Transverse colon (tissue), 4 donors: ENCODE results near the gene RUNX1. TPM values are rescaled to one million over a fixed set of nuclear protein-coding genes. Genes with fewer than 3 reads are reported as not detected.
A peak's percentile ranks its signal among the peaks of the same experiment; 100 is the strongest.

Source experiments
- DNase-seq: peaks from one replicate; pipeline ENCODE4 v3.0.0-alpha.2; 2019
- H3K27ac ChIP-seq, 4 donors: fragments of 200-600 bp; sonication (generic); 2 replicates each; pipeline ENCODE4 v1.5.1; 2016 to 2018; ENCODE audit warnings: inconsistent platforms in 4 of 4
- H3K27me3 ChIP-seq: fragments of 200-600 bp; sonication (generic); 2 replicates; pipeline ENCODE4 v1.5.1; 2017; ENCODE audit warnings: inconsistent platforms
- H3K36me3 ChIP-seq, 4 donors: fragments of 200-600 bp; sonication (generic); 2 replicates each; pipeline ENCODE4 v1.5.1; 2017 to 2019; ENCODE audit warnings: inconsistent platforms in 4 of 4
- H3K4me1 ChIP-seq, 4 donors: fragments of 200-600 bp; sonication (generic); 2 replicates each; pipeline ENCODE4 v1.5.1; 2017 to 2020; ENCODE audit warnings: inconsistent platforms in 4 of 4
- H3K4me3 ChIP-seq, 4 donors: fragments of 200-600 bp; sonication (generic); 1 replicate in 1 of 4; 2 replicates in 3 of 4; pipeline versions ENCODE4 v1.5.1 to v1.6.1; 2017 to 2019; ENCODE audit warnings: inconsistent platforms in 4 of 4
- H3K9me3 ChIP-seq, 2 donors: fragments of 200-600 bp; sonication (generic); 2 replicates each; pipeline ENCODE4 v1.5.1; 2017 to 2019; ENCODE audit warnings: inconsistent platforms in 2 of 2
- CTCF ChIP-seq, 5 experiments: fragments of 200-600 bp in 3 of 5; fragments of 450-650 bp in 2 of 5; sonication (generic) in 3 of 5; IDR thresholded peaks; 1 replicate in 2 of 5; 2 replicates in 3 of 5; pipeline ENCODE4 v1.5.1; 2016 to 2017; ENCODE audit warnings: antibody characterized with exemption in 5 of 5, inconsistent platforms in 3 of 5, mild to moderate bottlenecking in 2 of 5, moderate library complexity in 1 of 5
- EP300 ChIP-seq: sonication (generic); formaldehyde crosslinking; IDR thresholded peaks from one replicate; pipeline ENCODE4 v1.6.1; 2017; ENCODE audit warnings: antibody characterized with exemption, low read depth
- POLR2A ChIP-seq: fragments of 450-650 bp; IDR thresholded peaks from one replicate; pipeline ENCODE4 v1.6.1; 2016; ENCODE audit warnings: antibody characterized with exemption, mild to moderate bottlenecking, moderate library complexity
- POLR2AphosphoS5 ChIP-seq, 3 donors: sonication (generic); formaldehyde crosslinking; IDR thresholded peaks; one replicate each; pipeline ENCODE4 v1.6.1; 2016; ENCODE audit warnings: antibody characterized with exemption in 3 of 3
- WGBS, 2 donors: methylation state at CpG; one replicate each; pipeline ENCODE4 v1.1.5; 2018; ENCODE audit warnings: low coverage in 1 of 2; 5-methylcytosine and 5-hydroxymethylcytosine counted together
- in situ Hi-C, 4 donors: fragments of 200-750 bp; cut with MboI; loops; one replicate each; pipeline versions ENCODE4 v1.15.0 to v1.15.1; 2017; ENCODE audit warnings: low sequenced_read_pairs in 3 of 4, low pct_ligation_motif_present in 1 of 4, low pct_unique_long_range_greater_than_20kb in 1 of 4
- intact Hi-C: fragments of 100-400 bp; cut with DNase I; formaldehyde crosslinking; loops from one replicate; pipeline ENCODE4 v1.15.1; 2023; ENCODE audit warnings: low total_unique reads
- total RNA-seq, 4 donors: library from RNA; depleted of rRNA; stranded (reverse); fragments of >200 nt; gene quantifications; one replicate each; pipeline ENCODE4 v1.1.0, GENCODE V29; 2016

Gene RUNX1
- total RNA-seq, 4 donors from 2014 or later = 8.3 to 60.1 (median 34.7) TPM

- Histone ChIP-seq H3K4me1 (peaks cover 15 to 35% (median 22%) of the 10 kb centered on the region in 4 donors), H3K36me3 (no peaks in the 10 kb centered on the region), H3K27me3 (no peaks in the 10 kb centered on the region), H3K4me3 (no peak overlapping the region), H3K9me3 (no peaks in the 10 kb centered on the region), H3K27ac (peak overlapping the region; percentile 36 to 74 (median 68))
- in situ Hi-C loops (loop anchor here in 1 of 4 donors (25.0 kb wide), 1 partner anchor 134 kb away; no protein-coding TSS in a partner anchor), intact Hi-C loops (loop anchor here (5.0 kb wide), 1 partner anchor 269 kb away; no protein-coding TSS in a partner anchor)
- no peak for DNase-seq
- TF ChIP-seq EP300 = no peak
- TF ChIP-seq POLR2AphosphoS5 (IDR thresholded peaks at IDR 0.05) = peak in 2 of 3 donors; percentile 31 to 57
- 76 to 80% methylated on average over 4 to 11 of the region's 11 CpGs for WGBS, 2 donors
Observed at GRCh38 chr21:35053356-35054096, 4.4 kb upstream of the RUNX1 start.

GRCh38 chr21:35052801-35053200 lies 3.7 kb upstream of the RUNX1 start:
- no peaks in the 10 kb centered on the region for H3K36me3 ChIP-seq
- no peak for DNase-seq
- WGBS, 2 donors = 86 to 87% methylated on average over 2 to 3 of the region's 3 CpGs
- peaks cover 15 to 39% (median 23%) of the 10 kb centered on the region in 4 donors for H3K4me1 ChIP-seq
- no peaks in the 10 kb centered on the region for H3K27me3 ChIP-seq
- no peak overlapping the region for H3K4me3 ChIP-seq
- TF ChIP-seq POLR2A = no peak
- no peak for TF ChIP-seq EP300
- TF ChIP-seq POLR2AphosphoS5 (IDR thresholded peaks at IDR 0.05) = no peak
- TF ChIP-seq CTCF (IDR thresholded peaks at IDR 0.05) = no peak
- H3K27ac ChIP-seq = peak overlapping the region; percentile 36 to 74 (median 68)
- H3K9me3 ChIP-seq = no peaks in the 10 kb centered on the region
- intact Hi-C loops (loop anchor here (5.0 kb wide), 1 partner anchor 270 kb away; no protein-coding TSS in a partner anchor), in situ Hi-C loops (loop anchor here in 1 of 4 donors (25.0 kb wide), 1 partner anchor 134 kb away; no protein-coding TSS in a partner anchor)

GRCh38 chr21:35051287-35051818 lies 2.3 kb upstream of the RUNX1 start:
- in situ Hi-C loops (loop anchor here in 1 of 4 donors (25.0 kb wide), 1 partner anchor 136 kb away; no protein-coding TSS in a partner anchor), intact Hi-C loops (loop anchor here (5.0 kb wide), 1 partner anchor 271 kb away; no protein-coding TSS in a partner anchor)
- WGBS, 2 donors = 0 to 3% methylated on average over 4 to 12 of the region's 12 CpGs
- Histone ChIP-seq H3K9me3 (no peaks in the 10 kb centered on the region), H3K27me3 (no peaks in the 10 kb centered on the region), H3K4me3 (no peak overlapping the region), H3K36me3 (no peaks in the 10 kb centered on the region), H3K4me1 (peaks cover 15 to 42% (median 28%) of the 10 kb centered on the region in 4 donors), H3K27ac (peak overlapping the region; percentile 72 to 77 (median 73))
- TF ChIP-seq EP300 = no peak
- TF ChIP-seq POLR2A = peak; percentile 15
- peak in 1 of 3 donors; percentile 44 for TF ChIP-seq POLR2AphosphoS5 (IDR thresholded peaks at IDR 0.05)
- peak; percentile 47 to 80 (median 64) for TF ChIP-seq CTCF (IDR thresholded peaks at IDR 0.05)
- peak; percentile 89 for DNase-seq

- in situ Hi-C loops = loop anchor here in 1 of 4 donors (25.0 kb wide), 1 partner anchor 137 kb away; no protein-coding TSS in a partner anchor
- DNase-seq = no peak
- WGBS, 2 donors = 50 to 52% methylated on average over 13 to 15 of the region's 15 CpGs
Observed at GRCh38 chr21:35050348-35051286, 1.5 kb upstream of the RUNX1 start.

More at GRCh38 chr21:35050348-35051286, 1.5 kb upstream of the RUNX1 start:
- Histone ChIP-seq H3K4me3 (no peak overlapping the region), H3K9me3 (no peaks in the 10 kb centered on the region), H3K36me3 (no peaks in the 10 kb centered on the region), H3K27ac (peak overlapping the region; percentile 72 to 77 (median 73)), H3K4me1 (peaks cover 15 to 42% (median 28%) of the 10 kb centered on the region in 4 donors), H3K27me3 (no peaks in the 10 kb centered on the region)
- intact Hi-C loops = loop anchor here (5.0 kb wide), 1 partner anchor 272 kb away; no protein-coding TSS in a partner anchor
- peak; percentile 15 to 46 (median 30) for TF ChIP-seq POLR2AphosphoS5 (IDR thresholded peaks at IDR 0.05)
- TF ChIP-seq EP300 = no peak
- no peak for TF ChIP-seq CTCF (IDR thresholded peaks at IDR 0.05)
- no peak for TF ChIP-seq POLR2A
